Naive thymus-derived CD8-positive, alpha-beta T cell (primary cell): ENCODE data around the gene AMPD3. TPM values are rescaled to one million over a fixed set of nuclear protein-coding genes. Genes with fewer than 3 reads are reported as not detected.

Source experiments
- ATAC-seq, 2 donors: fragments of 150-1000 bp; cut with Tn5 transposase in 1 of 2; sonication (Bioruptor Pico), chemical (Tn5 transposase) in 1 of 2; 1 replicate in 1 of 2; 2 replicates in 1 of 2; pipeline ENCODE4 v1.10.0; 2021; ENCODE audit warnings: mild to moderate bottlenecking in 2 of 2, moderate library complexity in 2 of 2
- POLR2A ChIA-PET: fragments of 350-600 bp; sonication (Branson Sonifier 250); formaldehyde crosslinking; loops from one replicate; lab custom pipeline; 2021; ENCODE audit warnings: antibody characterized with exemption; lab: Charles Lee
- DNase-seq, 10 donors: peaks; one replicate each; pipeline versions ENCODE4 v3.0.0 to v3.0.0-alpha.2; 2020 to 2022
- H3K27ac Mint-ChIP-seq, 10 donors: one replicate each; pipeline ENCODE4 v1.8.0; 2020 to 2022; ENCODE audit warnings: mild to moderate bottlenecking in 10 of 10, mixed read lengths in 10 of 10, moderate library complexity in 4 of 10, inconsistent platforms in 1 of 10
- H3K27me3 Mint-ChIP-seq, 5 donors: one replicate each; pipeline ENCODE4 v1.8.0; 2021 to 2022; ENCODE audit warnings: mixed read lengths in 5 of 5
- H3K36me3 Mint-ChIP-seq, 3 donors: one replicate each; pipeline ENCODE4 v1.8.0; 2020 to 2022; ENCODE audit warnings: mixed read lengths in 3 of 3, mild to moderate bottlenecking in 2 of 3, inconsistent platforms in 1 of 3
- H3K4me1 Mint-ChIP-seq, 4 donors: one replicate each; pipeline ENCODE4 v1.8.0; 2021 to 2022; ENCODE audit warnings: mixed read lengths in 4 of 4
- H3K4me3 Mint-ChIP-seq, 10 donors: one replicate each; pipeline ENCODE4 v1.8.0; 2020 to 2022; ENCODE audit warnings: mild to moderate bottlenecking in 10 of 10, mixed read lengths in 10 of 10, moderate library complexity in 6 of 10, inconsistent platforms in 1 of 10
- H3K9me3 Mint-ChIP-seq, 9 donors: one replicate each; pipeline ENCODE4 v1.8.0; 2020 to 2022; ENCODE audit warnings: mixed read lengths in 9 of 9, mild to moderate bottlenecking in 3 of 9, inconsistent platforms in 1 of 9, moderate library complexity in 1 of 9
- polyA plus RNA-seq, 3 donors: library from polyadenylated mRNA; unstranded; fragments of 300-500 nt; fragmentation: Illumina TruSeq; gene quantifications; one replicate each; pipeline ENCODE4 v1.2.3, GENCODE V29; 2021
- total RNA-seq, 8 experiments: library from RNA in 2 of 8; stranded (reverse) in 2 of 8; gene quantifications; one replicate each; pipeline ENCODE4 v1.2.3 and lab custom pipeline; 2021 to 2026

Gene AMPD3
- total and polyA plus RNA-seq, 5 experiments from 2014 or later, result 4.3 to 28.0 (median 14.2) TPM

- Mint-ChIP-seq H3K9me3 (no peaks in the 10 kb centered on the region), H3K36me3 (peaks cover 0 to 58% (median 6%) of the 10 kb centered on the region in 3 donors), H3K27ac (peak overlapping the region in 4 of 10 donors; percentile 16 to 92 (median 78)), H3K27me3 (no peaks in the 10 kb centered on the region), H3K4me3 (no peak overlapping the region), H3K4me1 (peaks cover 14 to 40% (median 34%) of the 10 kb centered on the region in 4 donors)
- POLR2A ChIA-PET, result no interaction called here
- ATAC-seq (no peak), DNase-seq (no peak)
These were observed 19.5 kb downstream of the AMPD3 start for GRCh38 chr11:10474551-10474950.

GRCh38 chr11:10476342-10476741 lies 21.3 kb downstream of the AMPD3 start:
- H3K4me3 Mint-ChIP-seq, result no peak overlapping the region
- no peak for DNase-seq

GRCh38 chr11:10476927-10477689 lies 22.0 kb downstream of the AMPD3 start:
- DNase-seq (no peak), ATAC-seq (no peak)
- H3K36me3 Mint-ChIP-seq, result peaks cover 0 to 78% (median 5%) of the 10 kb centered on the region in 3 donors
- H3K4me3 Mint-ChIP-seq, result no peak overlapping the region
- peak overlapping the region in 8 of 10 donors; percentile 31 to 90 (median 68) for H3K27ac Mint-ChIP-seq
- peaks cover 16 to 36% (median 32%) of the 10 kb centered on the region in 4 donors for H3K4me1 Mint-ChIP-seq
- H3K9me3 Mint-ChIP-seq, result no peaks in the 10 kb centered on the region
- H3K27me3 Mint-ChIP-seq, result no peaks in the 10 kb centered on the region
- POLR2A ChIA-PET, result no interaction called here

More at GRCh38 chr11:10476342-10476741, 21.3 kb downstream of the AMPD3 start:
- Mint-ChIP-seq H3K27ac (peak overlapping the region in 8 of 10 donors; percentile 5 to 90 (median 46)), H3K9me3 (no peaks in the 10 kb centered on the region), H3K27me3 (no peaks in the 10 kb centered on the region), H3K4me1 (peaks cover 16 to 38% (median 33%) of the 10 kb centered on the region in 4 donors), H3K36me3 (peaks cover 0 to 71% (median 6%) of the 10 kb centered on the region in 3 donors)
- POLR2A ChIA-PET, result interaction anchor here (0.7 kb wide), 1 partner anchor 20 kb away, joined by 3 read pairs; no protein-coding TSS in a partner anchor
- no peak for ATAC-seq

GRCh38 chr11:10477690-10478046 lies 22.6 kb downstream of the AMPD3 start:
- Mint-ChIP-seq H3K27ac (peak overlapping the region in 3 of 10 donors; percentile 53 to 90 (median 53)), H3K9me3 (no peaks in the 10 kb centered on the region), H3K36me3 (peaks cover 0 to 82% (median 5%) of the 10 kb centered on the region in 3 donors)

GRCh38 chr11:10478066-10478465 lies 23.0 kb downstream of the AMPD3 start:
- ATAC-seq (no peak), DNase-seq (no peak)
- Mint-ChIP-seq H3K4me1 (peaks cover 14 to 34% (median 31%) of the 10 kb centered on the region in 4 donors), H3K27ac (peak overlapping the region; percentile 2 to 86 (median 47)), H3K36me3 (peaks cover 0 to 85% (median 5%) of the 10 kb centered on the region in 3 donors), H3K9me3 (no peaks in the 10 kb centered on the region), H3K4me3 (no peak overlapping the region), H3K27me3 (no peaks in the 10 kb centered on the region)
- POLR2A ChIA-PET, result no interaction called here

More at GRCh38 chr11:10477690-10478046, 22.6 kb downstream of the AMPD3 start:
- POLR2A ChIA-PET, result no interaction called here
- no peak for ATAC-seq
- DNase-seq, result no peak
- peaks cover 16 to 36% (median 32%) of the 10 kb centered on the region in 4 donors for H3K4me1 Mint-ChIP-seq
- H3K4me3 Mint-ChIP-seq, result no peak overlapping the region
- no peaks in the 10 kb centered on the region for H3K27me3 Mint-ChIP-seq

GRCh38 chr11:10478574-10479550 lies 23.8 kb downstream of the AMPD3 start:
- DNase-seq (no peak), ATAC-seq (no peak)
- POLR2A ChIA-PET, result interaction anchor here (1.3 kb wide), 1 partner anchor 24 kb away, joined by 4 read pairs; the partner anchor contains the start of gene AMPD3
- Mint-ChIP-seq H3K36me3 (peaks cover 0 to 86% (median 5%) of the 10 kb centered on the region in 3 donors), H3K4me1 (peaks cover 11 to 30% (median 26%) of the 10 kb centered on the region in 4 donors), H3K27ac (peak overlapping the region in 7 of 10 donors; percentile 2 to 82 (median 30)), H3K27me3 (no peaks in the 10 kb centered on the region), H3K4me3 (no peak overlapping the region), H3K9me3 (no peaks in the 10 kb centered on the region)

- peaks cover 10 to 22% (median 20%) of the 10 kb centered on the region in 4 donors for H3K4me1 Mint-ChIP-seq
These were observed 25.0 kb downstream of the AMPD3 start for GRCh38 chr11:10480026-10480425.

GRCh38 chr11:10480760-10481159 lies 25.7 kb downstream of the AMPD3 start:
- H3K27ac Mint-ChIP-seq, result peak overlapping the region in 3 of 10 donors; percentile 35 to 82 (median 40)
- H3K27me3 Mint-ChIP-seq, result no peaks in the 10 kb centered on the region
- H3K9me3 Mint-ChIP-seq, result no peaks in the 10 kb centered on the region
- ATAC-seq (no peak), DNase-seq (no peak)
- POLR2A ChIA-PET, result no interaction called here
- peaks cover 0 to 87% (median 4%) of the 10 kb centered on the region in 3 donors for H3K36me3 Mint-ChIP-seq
- peaks cover 12 to 22% (median 16%) of the 10 kb centered on the region in 4 donors for H3K4me1 Mint-ChIP-seq
- no peak overlapping the region for H3K4me3 Mint-ChIP-seq

More at GRCh38 chr11:10480026-10480425, 25.0 kb downstream of the AMPD3 start:
- Mint-ChIP-seq H3K36me3 (peaks cover 0 to 86% (median 4%) of the 10 kb centered on the region in 3 donors), H3K9me3 (no peaks in the 10 kb centered on the region), H3K4me3 (no peak overlapping the region), H3K27ac (peak overlapping the region in 3 of 10 donors; percentile 82 to 86 (median 84)), H3K27me3 (no peaks in the 10 kb centered on the region)
- ATAC-seq (no peak), DNase-seq (no peak)
- POLR2A ChIA-PET, result interaction anchor here (1.3 kb wide), 1 partner anchor 25 kb away, joined by 4 read pairs; the partner anchor contains the start of gene AMPD3

GRCh38 chr11:10481560-10482349 lies 26.7 kb downstream of the AMPD3 start:
- Mint-ChIP-seq H3K27me3 (no peaks in the 10 kb centered on the region), H3K36me3 (peaks cover 0 to 87% (median 7%) of the 10 kb centered on the region in 3 donors), H3K4me3 (no peak overlapping the region), H3K9me3 (no peaks in the 10 kb centered on the region), H3K27ac (peak overlapping the region in 2 of 10 donors; percentile 8 to 65), H3K4me1 (peaks cover 8 to 14% (median 12%) of the 10 kb centered on the region in 4 donors)
- POLR2A ChIA-PET, result no interaction called here
- ATAC-seq (no peak), DNase-seq (no peak)

GRCh38 chr11:10483174-10483573 lies 28.1 kb downstream of the AMPD3 start:
- POLR2A ChIA-PET, result interaction anchor here (0.6 kb wide), 1 partner anchor 71 kb away, joined by 6 read pairs; no protein-coding TSS in a partner anchor
- Mint-ChIP-seq H3K36me3 (peaks cover 0 to 89% (median 7%) of the 10 kb centered on the region in 3 donors), H3K9me3 (no peaks in the 10 kb centered on the region), H3K27ac (no peak overlapping the region), H3K4me3 (no peak overlapping the region), H3K4me1 (peaks cover 8 to 10% (median 9%) of the 10 kb centered on the region in 4 donors), H3K27me3 (no peaks in the 10 kb centered on the region)
- ATAC-seq, result no peak
- DNase-seq, result no peak

GRCh38 chr11:10483584-10483983 lies 28.5 kb downstream of the AMPD3 start:
- POLR2A ChIA-PET, result interaction anchor here (0.6 kb wide), 1 partner anchor 71 kb away, joined by 6 read pairs; no protein-coding TSS in a partner anchor
- no peak overlapping the region for H3K27ac Mint-ChIP-seq
- no peak overlapping the region for H3K4me3 Mint-ChIP-seq
- no peaks in the 10 kb centered on the region for H3K9me3 Mint-ChIP-seq
- peaks cover 9 to 13% (median 12%) of the 10 kb centered on the region in 4 donors for H3K4me1 Mint-ChIP-seq
- ATAC-seq (no peak), DNase-seq (no peak)
- H3K36me3 Mint-ChIP-seq, result peaks cover 0 to 89% (median 9%) of the 10 kb centered on the region in 3 donors
- H3K27me3 Mint-ChIP-seq, result no peaks in the 10 kb centered on the region
